Measurements from ENCODE around the gene PIGK. TPM values are rescaled to one million over a fixed set of nuclear protein-coding genes. Genes with fewer than 3 reads are reported as not detected.
"Not testable (repeated sequence)": the region's sequence is repeated elsewhere in the genome, so short reads cannot be mapped to it uniquely, and the experiment has no call there.

PIGK gene
- total and polyA plus RNA-seq, 8 donors, result 2.9 to 17.8 (median 9.1) TPM

DNA sequence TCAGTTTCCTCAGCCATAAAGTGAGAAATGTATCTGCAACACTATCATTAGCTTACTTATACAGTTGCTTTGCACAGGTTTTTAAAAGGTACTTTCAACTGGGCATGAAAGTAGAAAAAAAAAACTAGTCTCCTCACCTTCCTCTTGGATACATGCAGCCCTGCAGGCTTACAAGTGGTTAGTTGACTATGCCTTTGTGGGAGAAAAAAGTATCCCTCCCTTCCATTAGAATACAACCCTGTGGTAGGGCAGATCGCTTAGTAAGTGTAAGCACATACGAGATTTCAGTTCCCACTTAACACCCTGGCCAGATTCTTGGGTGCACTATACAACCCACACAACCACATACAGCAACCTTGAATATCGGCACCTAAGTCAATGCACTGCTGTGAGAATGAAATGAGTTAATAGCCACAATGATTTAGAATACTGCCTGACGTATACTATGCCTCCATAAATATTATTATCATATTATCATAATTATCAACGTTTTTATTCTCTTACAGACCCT is 54.7 kb downstream of the PIGK start:
- Histone ChIP-seq H3K4me3 (no peak overlapping the region), H3K27ac (no peak overlapping the region), H3K4me1 (no peaks in the 10 kb centered on the region), H3K36me3 (peaks cover 0 to 16% (median 0%) of the 10 kb centered on the region in 3 donors), H3K9me3 (peaks cover 0 to 3% (median 0%) of the 10 kb centered on the region in 4 donors), H3K27me3 (no peaks in the 10 kb centered on the region)
- WGBS, 2 donors, result 82 to 86% methylated on average over 5 of the region's 5 CpGs
- intact Hi-C loops (cut with DNase I), result no loop called here
- FAIRE-seq (no peak), ATAC-seq (no peak), DNase-seq (no peak)
- TF ChIP-seq, protein P1, sequence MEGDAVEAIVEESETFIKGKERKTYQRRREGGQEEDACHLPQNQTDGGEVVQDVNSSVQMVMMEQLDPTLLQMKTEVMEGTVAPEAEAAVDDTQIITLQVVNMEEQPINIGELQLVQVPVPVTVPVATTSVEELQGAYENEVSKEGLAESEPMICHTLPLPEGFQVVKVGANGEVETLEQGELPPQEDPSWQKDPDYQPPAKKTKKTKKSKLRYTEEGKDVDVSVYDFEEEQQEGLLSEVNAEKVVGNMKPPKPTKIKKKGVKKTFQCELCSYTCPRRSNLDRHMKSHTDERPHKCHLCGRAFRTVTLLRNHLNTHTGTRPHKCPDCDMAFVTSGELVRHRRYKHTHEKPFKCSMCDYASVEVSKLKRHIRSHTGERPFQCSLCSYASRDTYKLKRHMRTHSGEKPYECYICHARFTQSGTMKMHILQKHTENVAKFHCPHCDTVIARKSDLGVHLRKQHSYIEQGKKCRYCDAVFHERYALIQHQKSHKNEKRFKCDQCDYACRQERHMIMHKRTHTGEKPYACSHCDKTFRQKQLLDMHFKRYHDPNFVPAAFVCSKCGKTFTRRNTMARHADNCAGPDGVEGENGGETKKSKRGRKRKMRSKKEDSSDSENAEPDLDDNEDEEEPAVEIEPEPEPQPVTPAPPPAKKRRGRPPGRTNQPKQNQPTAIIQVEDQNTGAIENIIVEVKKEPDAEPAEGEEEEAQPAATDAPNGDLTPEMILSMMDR (IDR thresholded peaks at IDR 0.05), result no peak

DNA sequence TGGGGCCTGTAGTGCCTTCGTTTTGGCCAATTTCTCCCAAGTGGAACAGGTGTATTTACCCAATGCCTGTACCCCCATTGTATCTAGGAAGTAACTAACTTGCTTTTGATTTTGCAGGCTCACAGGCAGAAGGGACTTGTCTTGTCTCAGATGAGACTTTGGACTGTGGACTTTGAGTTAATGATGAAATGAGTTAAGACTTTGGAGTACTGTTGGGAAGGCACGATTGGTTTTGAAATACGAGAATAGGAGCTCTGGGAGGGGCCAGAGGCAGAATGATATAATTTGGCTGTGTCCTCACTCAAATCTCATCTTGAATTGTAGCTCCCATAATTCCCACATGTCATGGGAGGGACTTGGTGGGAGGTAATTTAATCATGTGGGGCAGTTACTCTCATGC is 59.5 kb downstream of the PIGK start:
- H3K4me1 ChIP-seq; intact Hi-C loops (cut with DNase I); H3K9me3 ChIP-seq; FAIRE-seq; DNase-seq; H3K27me3 ChIP-seq; H3K27ac ChIP-seq; H3K4me3 ChIP-seq; ATAC-seq: not testable (repeated sequence)
- H3K36me3 ChIP-seq, result peaks cover 0 to 16% (median 0%) of the 10 kb centered on the region in 3 donors
- 86 to 92% methylated on average over 3 of the region's 3 CpGs for WGBS, 2 donors

DNA sequence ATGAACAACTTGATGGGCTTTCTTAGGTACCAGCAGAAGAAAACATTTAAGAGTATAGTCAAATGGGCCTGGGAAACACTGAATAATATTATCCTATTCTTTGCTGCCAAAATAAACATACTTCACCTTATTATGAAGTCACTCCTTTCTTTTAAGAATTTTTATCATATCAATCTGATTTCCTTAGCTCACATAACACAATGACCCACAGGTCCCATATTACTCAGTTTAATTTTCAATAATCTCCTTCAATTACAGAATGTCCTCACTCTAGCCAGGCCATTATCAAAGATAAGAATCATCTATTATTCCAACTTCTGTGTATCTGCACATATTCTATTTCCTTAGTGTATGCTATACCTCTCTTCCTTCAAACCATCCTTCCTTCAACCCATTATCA is 63.0 kb downstream of the PIGK start:
- TF ChIP-seq, protein P1 (IDR thresholded peaks at IDR 0.05), result no peak
- no peak overlapping the region for H3K27ac ChIP-seq
- H3K4me1 ChIP-seq, result no peaks in the 10 kb centered on the region
- intact Hi-C loops (cut with DNase I), result no loop called here
- no peak for ATAC-seq
- peaks cover 0 to 7% (median 0%) of the 10 kb centered on the region in 3 donors for H3K36me3 ChIP-seq
- no peak for FAIRE-seq
- no peak overlapping the region for H3K4me3 ChIP-seq
- H3K9me3 ChIP-seq, result no peaks in the 10 kb centered on the region
- no peaks in the 10 kb centered on the region for H3K27me3 ChIP-seq
- DNase-seq, result no peak

- Histone ChIP-seq H3K36me3 (no peaks in the 10 kb centered on the region), H3K27ac (no peak overlapping the region), H3K4me1 (no peaks in the 10 kb centered on the region), H3K4me3 (no peak overlapping the region), H3K27me3 (no peaks in the 10 kb centered on the region), H3K9me3 (no peaks in the 10 kb centered on the region)
- ATAC-seq (no peak), DNase-seq (no peak), FAIRE-seq (no peak)
- intact Hi-C loops (cut with DNase I), result loop anchor here in 1 of 3 donors (5.0 kb wide), 1 partner anchor 386 kb away; no protein-coding TSS in a partner anchor
- 94 to 96% methylated on average over 5 of the region's 5 CpGs for WGBS, 2 donors
- TF ChIP-seq, protein P1 (IDR thresholded peaks at IDR 0.05), result no peak
Measured at GRCh38 chr1:77146270-77146669, 73.0 kb downstream of the PIGK start.

DNA sequence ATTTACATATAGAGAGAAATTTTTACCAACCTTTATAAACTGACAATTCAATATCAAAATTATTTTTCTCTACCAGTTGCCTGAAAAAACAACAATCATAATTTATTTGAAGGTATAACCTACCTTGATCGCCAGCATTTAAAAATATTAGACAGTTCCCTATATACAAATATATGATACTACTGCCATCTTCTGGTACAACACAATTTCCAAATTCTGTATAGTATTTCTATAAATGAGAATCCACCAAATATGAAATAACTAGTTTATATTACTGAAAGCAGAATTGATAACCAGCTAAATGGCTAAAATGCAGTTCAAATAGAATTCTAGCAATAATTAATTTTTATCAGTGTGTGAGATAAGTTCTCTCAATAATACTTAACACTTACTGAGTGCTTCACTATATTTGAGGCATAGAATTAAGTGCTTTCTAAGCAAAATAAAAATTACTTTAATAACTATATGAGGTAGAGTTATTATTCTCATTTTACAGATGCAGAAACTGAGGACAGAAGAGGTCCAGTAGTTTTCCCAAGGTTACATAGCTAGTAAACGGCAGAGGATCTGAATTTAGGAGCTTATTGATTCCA is 75.6 kb downstream of the PIGK start:
- no peaks in the 10 kb centered on the region for H3K9me3 ChIP-seq
- TF ChIP-seq, protein P1 (IDR thresholded peaks at IDR 0.05), result peak in 1 of 4 donors; percentile 21
- no peak overlapping the region for H3K4me3 ChIP-seq
- ATAC-seq (no peak), FAIRE-seq (peak; percentile 54), DNase-seq (no peak)
- H3K27me3 ChIP-seq, result no peaks in the 10 kb centered on the region
- intact Hi-C loops (cut with DNase I), result no loop called here
- 54 to 56% methylated on average over 2 of the region's 2 CpGs for WGBS, 2 donors
- H3K4me1 ChIP-seq, result no peaks in the 10 kb centered on the region
- H3K36me3 ChIP-seq, result no peaks in the 10 kb centered on the region
- no peak overlapping the region for H3K27ac ChIP-seq

Data from pancreas (tissue), 10 donors.